ENCODE results near the gene FOCAD.

Gene FOCAD

DNA sequence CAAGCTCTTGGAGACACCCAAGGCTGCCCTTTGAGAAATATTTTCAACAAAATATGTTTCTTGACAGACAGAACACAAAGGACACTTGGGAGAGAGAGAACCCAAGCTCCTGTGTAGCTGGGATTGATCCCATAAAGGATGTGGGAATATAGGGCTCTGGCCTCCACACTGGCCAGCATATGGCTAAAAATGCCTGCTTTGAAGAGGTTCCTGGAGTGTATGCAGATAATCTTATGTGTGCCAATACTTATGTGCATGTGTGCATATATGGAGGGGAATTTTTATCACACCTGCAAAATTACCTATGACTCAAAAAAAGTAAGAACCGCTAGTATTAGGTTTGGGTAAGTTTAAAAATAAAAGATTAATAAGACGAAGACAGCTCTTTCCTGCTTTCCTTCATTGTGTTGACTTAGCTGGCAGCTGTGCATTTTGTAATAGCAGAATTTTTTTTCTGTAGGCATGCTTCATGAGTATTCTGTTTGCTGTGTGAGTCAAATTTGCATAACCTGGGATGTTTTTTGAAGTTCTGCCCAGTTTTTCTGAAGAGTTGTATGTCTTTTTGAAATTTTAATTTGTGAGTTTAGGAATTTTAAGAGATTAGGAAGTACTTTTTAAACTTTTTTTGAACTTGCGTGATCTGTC is 304.7 kb downstream of the FOCAD start:
- H3K27ac ChIP-seq: peak overlapping the region; percentile 92
- no peak for TF ChIP-seq CTCF (IDR thresholded peaks at IDR 0.05)
- peaks cover 58 to 72% of the 10 kb centered on the region in 2 experiments for H3K4me1 ChIP-seq (ENCODE audit: control insufficient read depth in 1 of 2, insufficient read depth in 1 of 2, low read depth in 1 of 2, low read length in 1 of 2)
- no peak overlapping the region for H3K4me3 ChIP-seq (ENCODE audit: low read depth in 1 of 2, low read length in 1 of 2)
- no peaks in the 10 kb centered on the region for H3K27me3 ChIP-seq
- H3K9me3 ChIP-seq: no peaks in the 10 kb centered on the region
- H3K36me3 ChIP-seq: no peaks in the 10 kb centered on the region

DNA sequence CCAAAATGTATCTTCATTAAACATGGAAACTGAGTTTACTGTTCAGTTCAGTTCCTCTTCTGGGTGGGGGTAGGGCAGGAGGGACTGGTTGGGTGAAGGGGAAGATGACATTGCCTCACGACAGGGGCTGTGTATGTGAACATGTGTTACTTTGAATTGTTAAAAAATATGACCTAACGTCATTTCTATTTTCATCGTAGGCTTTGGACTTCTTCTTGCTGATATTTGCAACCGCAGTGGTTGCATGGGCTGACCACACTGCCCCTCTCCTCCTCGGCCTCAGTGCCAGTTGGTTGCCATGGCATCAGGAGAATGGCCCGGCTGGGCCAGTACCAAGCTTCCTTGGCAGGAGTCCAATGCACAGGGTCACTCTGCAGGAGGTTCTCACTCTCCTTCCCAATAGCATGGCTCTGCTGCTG is 305.9 kb downstream of the FOCAD start:
- H3K4me1 ChIP-seq (ENCODE audit: control insufficient read depth in 1 of 2, insufficient read depth in 1 of 2, low read depth in 1 of 2, low read length in 1 of 2): peaks cover 47 to 61% of the 10 kb centered on the region in 2 experiments
- H3K4me3 ChIP-seq (ENCODE audit: low read depth in 1 of 2, low read length in 1 of 2): peak overlapping the region; percentile 36 to 51
- H3K36me3 ChIP-seq: no peaks in the 10 kb centered on the region
- H3K9me3 ChIP-seq: no peaks in the 10 kb centered on the region
- H3K27me3 ChIP-seq: no peaks in the 10 kb centered on the region
- TF ChIP-seq CTCF (IDR thresholded peaks at IDR 0.05): no peak
- peak overlapping the region; percentile 92 for H3K27ac ChIP-seq

- Histone ChIP-seq H3K27ac (peak overlapping the region; percentile 92), H3K36me3 (peaks cover under 1% of the 10 kb centered on the region), H3K4me3 (ENCODE audit: low read depth in 1 of 2, low read length in 1 of 2) (peak overlapping the region; percentile 36 to 51), H3K9me3 (no peaks in the 10 kb centered on the region), H3K27me3 (no peaks in the 10 kb centered on the region), H3K4me1 (ENCODE audit: control insufficient read depth in 1 of 2, insufficient read depth in 1 of 2, low read depth in 1 of 2, low read length in 1 of 2) (peaks cover 42 to 52% of the 10 kb centered on the region in 2 experiments)
- TF ChIP-seq CTCF (IDR thresholded peaks at IDR 0.05): no peak
Measured at GRCh38 chr9:20990867-20991266, 306.8 kb downstream of the FOCAD start.

DNA sequence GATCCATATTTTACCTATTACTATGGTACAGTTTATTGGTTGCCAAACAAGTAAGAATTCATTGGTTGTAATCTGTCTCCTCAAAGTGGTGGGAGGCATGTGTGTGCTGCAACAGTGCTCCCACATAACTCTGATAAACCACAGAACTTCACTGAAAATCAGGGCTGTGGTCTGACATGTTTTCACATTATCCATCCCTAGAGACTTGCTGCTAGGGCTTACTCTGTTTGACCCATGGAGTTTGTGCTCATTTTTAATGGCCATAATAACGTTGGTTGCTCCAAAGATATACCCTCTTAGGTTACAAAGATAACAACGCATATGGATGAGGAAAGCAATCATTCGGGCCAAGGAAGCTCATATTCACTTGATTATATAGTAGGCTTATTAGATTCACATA is 310.4 kb downstream of the FOCAD start:
- no peak for TF ChIP-seq CTCF (IDR thresholded peaks at IDR 0.05)
- Histone ChIP-seq H3K36me3 (peaks cover 18% of the 10 kb centered on the region), H3K4me3 (ENCODE audit: low read depth in 1 of 2, low read length in 1 of 2) (no peak overlapping the region), H3K4me1 (ENCODE audit: control insufficient read depth in 1 of 2, insufficient read depth in 1 of 2, low read depth in 1 of 2, low read length in 1 of 2) (peaks cover 25 to 28% of the 10 kb centered on the region in 2 experiments), H3K9me3 (no peaks in the 10 kb centered on the region), H3K27ac (no peak overlapping the region), H3K27me3 (no peaks in the 10 kb centered on the region)

GRCh38 chr9:20995616-20996015 is 311.6 kb downstream of the FOCAD start:
- no peak for TF ChIP-seq CTCF (IDR thresholded peaks at IDR 0.05)
- peaks cover 14 to 17% of the 10 kb centered on the region in 2 experiments for H3K4me1 ChIP-seq (ENCODE audit: control insufficient read depth in 1 of 2, insufficient read depth in 1 of 2, low read depth in 1 of 2, low read length in 1 of 2)
- no peaks in the 10 kb centered on the region for H3K27me3 ChIP-seq
- H3K4me3 ChIP-seq (ENCODE audit: low read depth in 1 of 2, low read length in 1 of 2): no peak overlapping the region
- peak overlapping the region; percentile 34 for H3K27ac ChIP-seq
- no peaks in the 10 kb centered on the region for H3K9me3 ChIP-seq
- H3K36me3 ChIP-seq: peaks cover 25% of the 10 kb centered on the region

All from neutrophil (primary cell).